ENCODE results near the gene GNAO1.

DNA sequence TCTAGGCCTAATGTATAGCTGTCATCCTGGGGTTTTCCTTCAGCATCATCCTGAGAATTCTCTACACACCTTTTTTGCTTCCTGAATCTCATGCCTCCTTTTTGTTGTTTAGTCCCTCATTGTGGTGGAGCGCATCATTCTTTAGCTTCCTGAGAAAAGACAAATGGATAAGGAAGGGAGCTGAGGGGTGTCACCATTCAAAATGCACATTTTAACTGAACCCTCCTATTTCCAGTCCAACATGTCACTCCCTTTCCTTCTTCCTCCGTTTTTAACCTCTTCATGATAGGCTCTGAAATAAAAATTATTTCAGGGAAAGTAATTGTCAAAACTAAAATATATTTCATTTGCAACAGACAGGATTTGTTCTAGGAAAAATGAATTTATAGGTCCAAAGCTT lies 39.7 kb upstream of the GNAO1 start:
- no peak for TF ChIP-seq ZNF23 (tag by site-specific recombination; IDR thresholded peaks at IDR 0.05; ENCODE audit: borderline replicate concordance)
- TF ChIP-seq, protein P1, sequence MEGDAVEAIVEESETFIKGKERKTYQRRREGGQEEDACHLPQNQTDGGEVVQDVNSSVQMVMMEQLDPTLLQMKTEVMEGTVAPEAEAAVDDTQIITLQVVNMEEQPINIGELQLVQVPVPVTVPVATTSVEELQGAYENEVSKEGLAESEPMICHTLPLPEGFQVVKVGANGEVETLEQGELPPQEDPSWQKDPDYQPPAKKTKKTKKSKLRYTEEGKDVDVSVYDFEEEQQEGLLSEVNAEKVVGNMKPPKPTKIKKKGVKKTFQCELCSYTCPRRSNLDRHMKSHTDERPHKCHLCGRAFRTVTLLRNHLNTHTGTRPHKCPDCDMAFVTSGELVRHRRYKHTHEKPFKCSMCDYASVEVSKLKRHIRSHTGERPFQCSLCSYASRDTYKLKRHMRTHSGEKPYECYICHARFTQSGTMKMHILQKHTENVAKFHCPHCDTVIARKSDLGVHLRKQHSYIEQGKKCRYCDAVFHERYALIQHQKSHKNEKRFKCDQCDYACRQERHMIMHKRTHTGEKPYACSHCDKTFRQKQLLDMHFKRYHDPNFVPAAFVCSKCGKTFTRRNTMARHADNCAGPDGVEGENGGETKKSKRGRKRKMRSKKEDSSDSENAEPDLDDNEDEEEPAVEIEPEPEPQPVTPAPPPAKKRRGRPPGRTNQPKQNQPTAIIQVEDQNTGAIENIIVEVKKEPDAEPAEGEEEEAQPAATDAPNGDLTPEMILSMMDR (tag by site-specific recombination; IDR thresholded peaks at IDR 0.05): no peak
- no peak for TF ChIP-seq ZNF623 (tag by site-specific recombination; IDR thresholded peaks at IDR 0.05)
- TF ChIP-seq KLF16 (tag by site-specific recombination; IDR thresholded peaks at IDR 0.05): no peak
- no peak for TF ChIP-seq ZNF292 (tag by site-specific recombination; IDR thresholded peaks at IDR 0.05; ENCODE audit: borderline replicate concordance, low read depth)
- TF ChIP-seq ZBTB1 (tag by site-specific recombination; IDR thresholded peaks at IDR 0.05): no peak
- no peak for TF ChIP-seq ZBTB11 (tag by site-specific recombination; conservative IDR thresholded peaks at IDR 0.05; ENCODE audit: low read depth)
- TF ChIP-seq ZNF121 (tag by site-specific recombination; IDR thresholded peaks at IDR 0.05): no peak
- TF ChIP-seq, protein P2, sequence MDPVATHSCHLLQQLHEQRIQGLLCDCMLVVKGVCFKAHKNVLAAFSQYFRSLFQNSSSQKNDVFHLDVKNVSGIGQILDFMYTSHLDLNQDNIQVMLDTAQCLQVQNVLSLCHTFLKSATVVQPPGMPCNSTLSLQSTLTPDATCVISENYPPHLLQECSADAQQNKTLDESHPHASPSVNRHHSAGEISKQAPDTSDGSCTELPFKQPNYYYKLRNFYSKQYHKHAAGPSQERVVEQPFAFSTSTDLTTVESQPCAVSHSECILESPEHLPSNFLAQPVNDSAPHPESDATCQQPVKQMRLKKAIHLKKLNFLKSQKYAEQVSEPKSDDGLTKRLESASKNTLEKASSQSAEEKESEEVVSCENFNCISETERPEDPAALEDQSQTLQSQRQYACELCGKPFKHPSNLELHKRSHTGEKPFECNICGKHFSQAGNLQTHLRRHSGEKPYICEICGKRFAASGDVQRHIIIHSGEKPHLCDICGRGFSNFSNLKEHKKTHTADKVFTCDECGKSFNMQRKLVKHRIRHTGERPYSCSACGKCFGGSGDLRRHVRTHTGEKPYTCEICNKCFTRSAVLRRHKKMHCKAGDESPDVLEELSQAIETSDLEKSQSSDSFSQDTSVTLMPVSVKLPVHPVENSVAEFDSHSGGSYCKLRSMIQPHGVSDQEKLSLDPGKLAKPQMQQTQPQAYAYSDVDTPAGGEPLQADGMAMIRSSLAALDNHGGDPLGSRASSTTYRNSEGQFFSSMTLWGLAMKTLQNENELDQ (tag by site-specific recombination; IDR thresholded peaks at IDR 0.05; ENCODE audit: low read depth): no peak
- no peak for TF ChIP-seq ZNF510 (tag by site-specific recombination; IDR thresholded peaks at IDR 0.05; ENCODE audit: insufficient replicate concordance)
- TF ChIP-seq ZNF777 (tag by site-specific recombination; IDR thresholded peaks at IDR 0.05; ENCODE audit: borderline replicate concordance): no peak

Measured in HEK293 (cell line).